ENCODE data around the gene CACFD1. TPM values are rescaled to one million over a fixed set of nuclear protein-coding genes. Genes with fewer than 3 reads are reported as not detected.

The CACFD1 gene
- total RNA-seq, 1 experiment from 2014 or later = 7.5 TPM

GRCh38 chr9:133472277-133472645 is 12.5 kb downstream of the CACFD1 start:
- ChIA-PET POLR2A (ENCODE audit: unreplicated experiment) (no interaction called here), CTCF (no interaction called here)
- no peaks in the 10 kb centered on the region for H3K79me2 ChIP-seq (ENCODE audit: low read length)
- H2AFZ ChIP-seq (ENCODE audit: low read length) = no peak overlapping the region
- H3K4me3 ChIP-seq (ENCODE audit: low read length) = no peak overlapping the region
- H3K36me3 ChIP-seq (ENCODE audit: low read depth, low read length) = no peaks in the 10 kb centered on the region; the same call in 1 of the 2 replicates
- H3K9ac ChIP-seq (ENCODE audit: low read length) = no peak overlapping the region
- H3F3A ChIP-seq (ENCODE audit: low read length, unreplicated experiment) = no peaks in the 10 kb centered on the region
- no peaks in the 10 kb centered on the region for H4K20me1 ChIP-seq (ENCODE audit: low read length)
- H3K4me1 ChIP-seq (ENCODE audit: insufficient read depth, low read length) = no peaks in the 10 kb centered on the region
- no peaks in the 10 kb centered on the region for H3K27me3 ChIP-seq (ENCODE audit: low read length)
- no peak for ATAC-seq
- intact Hi-C loops (cut with micrococcal nuclease) = no loop called here
- no TSS peak for BruUV-seq (replicated peaks)
- H3K9me3 ChIP-seq (ENCODE audit: low read length) = no peaks in the 10 kb centered on the region
- H3K9me2 ChIP-seq (replicated peaks; ENCODE audit: low read length) = no peaks in the 10 kb centered on the region
- H3K4me2 ChIP-seq (ENCODE audit: low read length) = no peak overlapping the region
- TF ChIP-seq CTCF (conservative IDR thresholded peaks at IDR 0.05; ENCODE audit: low read depth, low read length) = no peak
- TF ChIP-seq EZH2phosphoT487 (IDR thresholded peaks at IDR 0.05; ENCODE audit: borderline replicate concordance, low read length) = no peak
- TF ChIP-seq EZH2 (IDR thresholded peaks at IDR 0.05; ENCODE audit: low read length, unreplicated experiment) = no peak
- no peak for DNase-seq
- H3K27ac ChIP-seq (ENCODE audit: low read length) = no peak overlapping the region

- Histone ChIP-seq H3K36me3 (ENCODE audit: low read depth, low read length) (no peaks in the 10 kb centered on the region; the same call in 1 of the 2 replicates), H3K27me3 (ENCODE audit: low read length) (no peaks in the 10 kb centered on the region), H4K20me1 (ENCODE audit: low read length) (no peaks in the 10 kb centered on the region), H3F3A (ENCODE audit: low read length, unreplicated experiment) (no peaks in the 10 kb centered on the region), H3K4me3 (ENCODE audit: low read length) (no peak overlapping the region), H3K4me2 (ENCODE audit: low read length) (no peak overlapping the region), H3K4me1 (ENCODE audit: insufficient read depth, low read length) (peaks cover 3% of the 10 kb centered on the region), H3K27ac (ENCODE audit: low read length) (no peak overlapping the region), H3K9me2 (replicated peaks; ENCODE audit: low read length) (no peaks in the 10 kb centered on the region), H2AFZ (ENCODE audit: low read length) (no peak overlapping the region), H3K9me3 (ENCODE audit: low read length) (no peaks in the 10 kb centered on the region), H3K9ac (ENCODE audit: low read length) (no peak overlapping the region), H3K79me2 (ENCODE audit: low read length) (peaks cover 2% of the 10 kb centered on the region; the same call in 1 of the 2 replicates)
- ChIA-PET POLR2A (ENCODE audit: unreplicated experiment) (no interaction called here), CTCF (no interaction called here)
- no peak for TF ChIP-seq CTCF (conservative IDR thresholded peaks at IDR 0.05; ENCODE audit: low read depth, low read length)
- no peak for TF ChIP-seq EZH2phosphoT487 (IDR thresholded peaks at IDR 0.05; ENCODE audit: borderline replicate concordance, low read length)
- no peak for TF ChIP-seq EZH2 (IDR thresholded peaks at IDR 0.05; ENCODE audit: low read length, unreplicated experiment)
- intact Hi-C loops (cut with micrococcal nuclease) = no loop called here
- no TSS peak for BruUV-seq (replicated peaks)
- no peak for ATAC-seq
- DNase-seq = no peak
These were observed 13.1 kb downstream of the CACFD1 start for GRCh38 chr9:133472753-133473378.

- H3K9me3 ChIP-seq (ENCODE audit: low read length) = no peaks in the 10 kb centered on the region
- no peaks in the 10 kb centered on the region for H3K9me2 ChIP-seq (replicated peaks; ENCODE audit: low read length)
- ChIA-PET CTCF (no interaction called here), POLR2A (ENCODE audit: unreplicated experiment) (no interaction called here)
- peaks cover 10% of the 10 kb centered on the region for H3K4me1 ChIP-seq (ENCODE audit: insufficient read depth, low read length)
- no TSS peak for BruUV-seq (replicated peaks)
- intact Hi-C loops (cut with micrococcal nuclease) = no loop called here
- no peaks in the 10 kb centered on the region for H3F3A ChIP-seq (ENCODE audit: low read length, unreplicated experiment)
- no peak overlapping the region for H3K4me3 ChIP-seq (ENCODE audit: low read length)
- H4K20me1 ChIP-seq (ENCODE audit: low read length) = no peaks in the 10 kb centered on the region
- no peak overlapping the region for H3K9ac ChIP-seq (ENCODE audit: low read length)
- no peaks in the 10 kb centered on the region for H3K27me3 ChIP-seq (ENCODE audit: low read length)
- no peak overlapping the region for H2AFZ ChIP-seq (ENCODE audit: low read length)
- H3K79me2 ChIP-seq (ENCODE audit: low read length) = peaks cover 11% of the 10 kb centered on the region
- ATAC-seq (no peak), DNase-seq (no peak)
- no peak overlapping the region for H3K27ac ChIP-seq (ENCODE audit: low read length)
- H3K4me2 ChIP-seq (ENCODE audit: low read length) = no peak overlapping the region
- no peaks in the 10 kb centered on the region; the same call in 1 of the 2 replicates for H3K36me3 ChIP-seq (ENCODE audit: low read depth, low read length)
- TF ChIP-seq EZH2 (IDR thresholded peaks at IDR 0.05; ENCODE audit: low read length, unreplicated experiment) (no peak), EZH2phosphoT487 (IDR thresholded peaks at IDR 0.05; ENCODE audit: borderline replicate concordance, low read length) (no peak), CTCF (conservative IDR thresholded peaks at IDR 0.05; ENCODE audit: low read depth, low read length) (no peak)
These were observed 14.0 kb downstream of the CACFD1 start for GRCh38 chr9:133473743-133474142.
